Measurements from ENCODE around the gene TLR4. TPM values are rescaled to one million over a fixed set of nuclear protein-coding genes. Genes with fewer than 3 reads are reported as not detected.

The TLR4 gene
- total and polyA plus RNA-seq, 2 of the 4 experiments (the other 2 are of a cell fraction): under 0.01 TPM; not detected in 1

- Histone ChIP-seq H2BK120ac (ENCODE audit: low read depth, low read length) (no peak overlapping the region), H3K14ac (replicated peaks; ENCODE audit: low read depth, low read length) (no peak overlapping the region), H3K56ac (ENCODE audit: extremely low read depth, insufficient read depth, low read length) (no peak overlapping the region), H2AFZ (replicated peaks; ENCODE audit: low read length, poor library complexity) (no peak overlapping the region), H3K4me2 (ENCODE audit: low read depth, low read length) (no peak overlapping the region), H3K18ac (ENCODE audit: low read depth, low read length) (no peak overlapping the region), H3K36me3 (ENCODE audit: control insufficient read depth, insufficient read depth, low read length) (no peaks in the 10 kb centered on the region), H3K27ac (ENCODE audit: insufficient read depth, low read length) (no peak overlapping the region), H2BK15ac (ENCODE audit: low read depth, low read length) (no peak overlapping the region), H3K27me3 (ENCODE audit: control insufficient read depth, insufficient read depth, low read length) (no peaks in the 10 kb centered on the region), H2AK5ac (ENCODE audit: low read depth, low read length) (no peak overlapping the region), H4K91ac (ENCODE audit: insufficient read depth, low read depth, low read length) (no peak overlapping the region), H2AK9ac (replicated peaks; ENCODE audit: low read depth, low read length, poor library complexity) (no peak overlapping the region), H2BK5ac (ENCODE audit: low read depth, low read length, poor library complexity, severe bottlenecking) (no peak overlapping the region), H3K4ac (ENCODE audit: low read depth, low read length) (no peak overlapping the region), H3K4me3 (ENCODE audit: insufficient read depth, low read depth, low read length) (no peak overlapping the region), H2BK20ac (ENCODE audit: low read depth, low read length) (no peak overlapping the region), H3K23ac (ENCODE audit: low read depth, low read length) (no peak overlapping the region), H3K9ac (ENCODE audit: low read depth, low read length) (no peak overlapping the region), H4K8ac (ENCODE audit: low read depth in 2 of 2, low read length in 2 of 2) (no peak overlapping the region), H3K79me1 (ENCODE audit: low read depth in 1 of 2, low read length in 2 of 2) (no peaks in the 10 kb centered on the region), H3K9me3 (ENCODE audit: control insufficient read depth, insufficient read depth, low read length) (peaks cover 7% of the 10 kb centered on the region; the same call in 1 of the 2 replicates), H4K20me1 (ENCODE audit: insufficient read depth, low read length) (no peaks in the 10 kb centered on the region), H3K4me1 (ENCODE audit: control insufficient read depth, insufficient read depth, low read length) (no peaks in the 10 kb centered on the region), H4K5ac (ENCODE audit: low read depth, low read length) (no peak overlapping the region), H3K9me1 (ENCODE audit: insufficient read depth, low read length) (no peaks in the 10 kb centered on the region)
- in situ Hi-C loops (cut with MboI; ENCODE audit: low sequenced_read_pairs) (loop anchor here (10.0 kb wide), 1 partner anchor 50 kb away; no protein-coding TSS in a partner anchor), dilution Hi-C loops (cut with HindIII; ENCODE audit: low sequenced_read_pairs, unreplicated experiment) (no loop called here), intact Hi-C loops (cut with micrococcal nuclease) (no loop called here)
- TF ChIP-seq RFX5 (IDR thresholded peaks at IDR 0.05; ENCODE audit: low read depth, low read length) (no peak), BHLHE40 (IDR thresholded peaks at IDR 0.05; ENCODE audit: low read depth, low read length) (no peak), CHD1 (IDR thresholded peaks at IDR 0.05; ENCODE audit: low read depth, low read length) (no peak), RAD21 (IDR thresholded peaks at IDR 0.05; ENCODE audit: low read length) (no peak), ELK1 (IDR thresholded peaks at IDR 0.05; ENCODE audit: borderline replicate concordance, low read depth, low read length) (no peak), FOS (IDR thresholded peaks at IDR 0.05; ENCODE audit: low read depth, low read length) (no peak), MAZ (IDR thresholded peaks at IDR 0.05; ENCODE audit: borderline replicate concordance, low read depth, low read length) (no peak), NFE2L2 (IDR thresholded peaks at IDR 0.05; ENCODE audit: low read depth, low read length) (peak; percentile 94), SMC3 (IDR thresholded peaks at IDR 0.05; ENCODE audit: low read depth, low read length) (no peak), MAFK (IDR thresholded peaks at IDR 0.05; ENCODE audit: low read depth, low read length) (0 out of 2 replicates have a peak, but pooled peaks have one; percentile 24)
- TF ChIP-seq, protein P1, sequence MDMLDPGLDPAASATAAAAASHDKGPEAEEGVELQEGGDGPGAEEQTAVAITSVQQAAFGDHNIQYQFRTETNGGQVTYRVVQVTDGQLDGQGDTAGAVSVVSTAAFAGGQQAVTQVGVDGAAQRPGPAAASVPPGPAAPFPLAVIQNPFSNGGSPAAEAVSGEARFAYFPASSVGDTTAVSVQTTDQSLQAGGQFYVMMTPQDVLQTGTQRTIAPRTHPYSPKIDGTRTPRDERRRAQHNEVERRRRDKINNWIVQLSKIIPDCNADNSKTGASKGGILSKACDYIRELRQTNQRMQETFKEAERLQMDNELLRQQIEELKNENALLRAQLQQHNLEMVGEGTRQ (IDR thresholded peaks at IDR 0.05; ENCODE audit: low read depth, low read length): no peak
- WGBS, 2 experiments (ENCODE audit: extremely low coverage in 2 of 2, insufficient read length in 1 of 2): no CpG with 5 or more reads among the region's 1 CpG
- DNase-seq: no peak
- ChIA-PET CTCF (no interaction called here), POLR2A (ENCODE audit: unreplicated experiment) (no interaction called here)
- BruUV-seq (replicated peaks): no TSS peak
- no peak for ATAC-seq (ENCODE audit: low read depth)
These were observed 39.8 kb upstream of the TLR4 start for GRCh38 chr9:117664419-117664818.
